PC-9 (cell line): Measurements from ENCODE around the gene SNX27.

Source experiments
- CTCF ChIP-seq: fragments of 200-600 bp; sonication (generic); conservative IDR thresholded peaks from 2 replicates; pipeline ENCODE4 v1.6.1; 2017; ENCODE audit warnings: mixed run types, antibody characterized with exemption, mild to moderate bottlenecking, moderate library complexity
- EZH2 ChIP-seq: fragments of 200-600 bp; sonication (generic); IDR thresholded peaks from 2 replicates; pipeline ENCODE4 v1.8.0; 2017; ENCODE audit warnings: antibody characterized with exemption, low read depth

- no peak for TF ChIP-seq CTCF
- TF ChIP-seq EZH2: no peak
These were observed 68.5 kb downstream of the SNX27 start for GRCh38 chr1:151680391-151680790.
